Choroid plexus epithelial cell (primary cell): ENCODE data around the gene TMEM141.
"Not testable (repeated sequence)": the region's sequence is repeated elsewhere in the genome, so short reads cannot be mapped to it uniquely, and the experiment has no call there.

Experiments used
- DNase-seq: peaks from one replicate; pipeline ENCODE4 v3.0.0-alpha.2; 2010; ENCODE audit warnings: low read depth
- H3K4me3 ChIP-seq: 2 replicates; pipeline ENCODE4 v1.5.1; 2011; ENCODE audit warnings: low read depth, mild to moderate bottlenecking, control low read depth, low read length, moderate library complexity
- TF ChIP-seq, protein P1 (sequence below): conservative IDR thresholded peaks from 2 replicates; pipeline ENCODE4 v1.5.1; 2011; ENCODE audit warnings: low read depth, mild to moderate bottlenecking, control low read depth, inconsistent platforms, low read length, moderate library complexity

The TMEM141 gene

DNA sequence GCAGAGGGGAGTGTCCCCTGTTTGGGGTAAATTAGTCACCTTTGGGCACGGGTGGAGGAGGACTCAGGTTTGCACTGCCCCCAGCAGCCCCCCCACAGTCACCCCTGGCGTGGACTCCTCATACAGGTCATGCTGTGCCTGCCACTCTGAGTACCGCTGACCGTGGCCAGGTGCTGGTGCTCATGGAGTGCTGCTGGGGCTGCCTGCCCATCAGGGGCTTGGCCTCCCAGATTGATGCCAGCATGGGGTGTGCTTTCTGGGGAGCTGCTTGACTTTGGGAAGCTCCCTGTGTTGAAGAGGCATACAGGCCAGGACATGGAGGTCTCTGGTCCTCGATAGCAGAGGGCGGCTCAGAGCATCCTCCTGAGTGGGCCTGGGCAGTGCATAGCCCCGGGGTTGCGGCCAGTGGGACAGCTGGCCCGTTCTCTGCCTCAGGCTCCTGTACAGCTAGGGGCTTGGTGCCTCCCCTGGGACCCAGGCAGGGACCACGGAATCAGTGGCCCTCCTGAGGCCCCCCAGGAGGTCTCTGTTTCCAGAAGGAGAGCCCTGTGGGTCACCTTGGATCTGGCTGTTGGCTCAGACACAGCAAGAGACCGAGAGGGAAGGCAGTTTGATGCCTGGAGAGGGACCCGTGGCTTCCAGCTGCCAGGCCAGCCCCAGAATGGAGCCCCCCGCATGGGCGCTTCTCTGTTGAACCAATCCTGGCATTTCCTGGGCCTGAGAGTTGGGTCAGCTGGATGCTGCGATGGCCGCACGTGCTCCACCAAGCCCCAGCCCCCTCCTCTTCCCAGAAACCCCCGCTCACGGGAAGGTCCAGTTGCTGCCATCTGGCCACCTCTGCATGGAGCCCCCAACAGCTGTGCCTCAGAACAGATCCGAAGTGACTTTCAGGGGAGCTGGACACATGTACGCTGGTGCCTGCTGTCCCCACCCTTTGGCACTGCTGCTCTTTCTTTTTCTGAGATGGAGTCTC is 45.1 kb downstream of the TMEM141 start:
- H3K4me3 ChIP-seq = no peak overlapping the region
- TF ChIP-seq, protein P1, sequence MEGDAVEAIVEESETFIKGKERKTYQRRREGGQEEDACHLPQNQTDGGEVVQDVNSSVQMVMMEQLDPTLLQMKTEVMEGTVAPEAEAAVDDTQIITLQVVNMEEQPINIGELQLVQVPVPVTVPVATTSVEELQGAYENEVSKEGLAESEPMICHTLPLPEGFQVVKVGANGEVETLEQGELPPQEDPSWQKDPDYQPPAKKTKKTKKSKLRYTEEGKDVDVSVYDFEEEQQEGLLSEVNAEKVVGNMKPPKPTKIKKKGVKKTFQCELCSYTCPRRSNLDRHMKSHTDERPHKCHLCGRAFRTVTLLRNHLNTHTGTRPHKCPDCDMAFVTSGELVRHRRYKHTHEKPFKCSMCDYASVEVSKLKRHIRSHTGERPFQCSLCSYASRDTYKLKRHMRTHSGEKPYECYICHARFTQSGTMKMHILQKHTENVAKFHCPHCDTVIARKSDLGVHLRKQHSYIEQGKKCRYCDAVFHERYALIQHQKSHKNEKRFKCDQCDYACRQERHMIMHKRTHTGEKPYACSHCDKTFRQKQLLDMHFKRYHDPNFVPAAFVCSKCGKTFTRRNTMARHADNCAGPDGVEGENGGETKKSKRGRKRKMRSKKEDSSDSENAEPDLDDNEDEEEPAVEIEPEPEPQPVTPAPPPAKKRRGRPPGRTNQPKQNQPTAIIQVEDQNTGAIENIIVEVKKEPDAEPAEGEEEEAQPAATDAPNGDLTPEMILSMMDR = no peak
- no peak for DNase-seq

DNA sequence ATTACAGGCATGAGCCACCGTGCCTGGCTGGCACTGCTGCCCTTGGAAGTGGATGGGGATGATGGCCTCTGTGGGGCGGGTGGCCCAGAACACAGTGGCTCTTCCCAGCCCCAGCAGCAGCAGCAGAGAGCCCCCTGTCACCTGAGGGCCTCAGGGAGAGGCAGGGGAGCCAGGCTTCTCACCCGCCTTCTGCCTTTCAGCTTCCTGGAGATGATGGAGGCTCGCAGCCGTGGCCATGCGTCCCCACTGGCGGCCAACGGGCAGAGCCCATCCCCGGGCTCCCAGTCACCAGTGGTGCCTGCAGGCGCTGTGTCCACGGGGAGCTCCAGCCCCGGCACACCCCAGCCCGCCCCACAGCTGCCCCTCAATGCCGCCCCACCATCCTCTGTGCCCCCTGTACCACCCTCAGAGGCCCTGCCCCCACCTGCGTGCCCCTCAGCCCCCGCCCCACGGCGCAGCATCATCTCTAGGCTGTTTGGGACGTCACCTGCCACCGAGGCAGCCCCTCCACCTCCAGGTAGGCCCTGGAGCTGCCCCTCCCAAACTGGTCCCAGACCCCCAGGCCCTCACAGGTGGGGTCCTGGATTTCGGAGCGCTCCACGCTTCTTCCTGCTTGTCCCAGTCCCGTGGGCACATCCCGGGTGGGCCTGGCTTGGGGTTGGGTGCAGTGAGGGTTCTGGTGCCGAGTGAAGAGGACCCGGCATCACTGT is 46.2 kb downstream of the TMEM141 start:
- TF ChIP-seq, protein P1 = no peak
- no peak overlapping the region for H3K4me3 ChIP-seq
- no peak for DNase-seq

DNA sequence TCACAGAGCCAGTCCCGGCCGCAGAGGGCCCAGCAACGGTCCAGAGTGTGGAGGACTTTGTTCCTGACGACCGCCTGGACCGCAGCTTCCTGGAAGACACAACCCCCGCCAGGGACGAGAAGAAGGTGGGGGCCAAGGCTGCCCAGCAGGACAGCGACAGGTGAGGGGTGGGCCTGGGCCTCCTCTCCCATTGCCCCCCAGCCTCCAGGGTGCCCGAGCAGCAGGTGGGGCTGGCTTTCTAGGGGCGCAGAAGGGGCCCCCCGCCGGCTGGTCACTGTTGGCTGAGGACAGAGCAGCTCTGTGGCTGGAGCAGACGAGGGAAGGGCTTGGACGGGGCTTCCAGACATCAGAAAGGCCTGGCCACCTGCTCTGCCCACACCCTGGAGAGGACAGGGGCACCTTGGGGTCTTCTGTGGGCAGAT is 46.7 kb downstream of the TMEM141 start:
- H3K4me3 ChIP-seq, DNase-seq: not testable (repeated sequence)

DNA sequence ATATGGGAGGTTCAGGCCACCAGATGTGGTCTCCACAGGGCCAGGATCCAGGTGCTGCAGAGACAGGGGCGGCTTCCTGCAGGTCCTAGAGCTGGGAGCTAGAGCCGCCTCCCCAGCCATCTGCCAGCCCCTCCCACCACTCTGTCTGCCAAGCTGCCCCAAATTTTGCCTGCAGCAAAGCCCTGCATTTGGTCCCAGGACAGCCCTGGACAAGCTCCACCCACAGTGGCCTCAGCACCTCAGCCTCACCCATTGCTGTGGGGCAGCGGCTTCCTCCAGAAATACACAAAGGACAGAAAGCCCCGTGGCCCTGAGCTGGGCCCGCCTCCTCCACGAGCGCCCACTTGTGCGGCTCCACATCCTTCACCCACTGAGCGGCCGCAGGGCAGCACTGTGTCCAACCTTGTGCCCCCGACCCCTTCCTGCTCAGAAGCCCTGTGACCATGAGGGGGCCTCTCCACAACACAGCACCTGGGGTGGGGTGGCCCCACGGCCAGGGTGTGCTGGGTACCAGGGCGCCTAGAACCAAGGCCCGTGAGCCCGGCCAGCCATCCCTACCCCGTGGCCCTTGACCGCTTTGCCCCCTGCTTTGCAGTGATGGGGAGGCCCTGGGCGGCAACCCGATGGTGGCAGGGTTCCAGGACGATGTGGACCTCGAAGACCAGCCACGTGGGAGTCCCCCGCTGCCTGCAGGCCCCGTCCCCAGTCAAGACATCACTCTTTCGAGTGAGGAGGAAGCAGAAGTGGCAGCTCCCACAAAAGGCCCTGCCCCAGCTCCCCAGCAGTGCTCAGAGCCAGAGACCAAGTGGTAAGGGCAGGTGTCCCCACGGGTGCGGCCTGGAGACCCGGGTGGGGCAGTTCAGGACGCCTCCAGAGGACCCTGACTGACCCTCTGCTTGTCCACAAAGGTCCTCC is 47.4 kb downstream of the TMEM141 start:
- H3K4me3 ChIP-seq = no peak overlapping the region
- TF ChIP-seq, protein P1 = no peak
- DNase-seq = no peak

DNA sequence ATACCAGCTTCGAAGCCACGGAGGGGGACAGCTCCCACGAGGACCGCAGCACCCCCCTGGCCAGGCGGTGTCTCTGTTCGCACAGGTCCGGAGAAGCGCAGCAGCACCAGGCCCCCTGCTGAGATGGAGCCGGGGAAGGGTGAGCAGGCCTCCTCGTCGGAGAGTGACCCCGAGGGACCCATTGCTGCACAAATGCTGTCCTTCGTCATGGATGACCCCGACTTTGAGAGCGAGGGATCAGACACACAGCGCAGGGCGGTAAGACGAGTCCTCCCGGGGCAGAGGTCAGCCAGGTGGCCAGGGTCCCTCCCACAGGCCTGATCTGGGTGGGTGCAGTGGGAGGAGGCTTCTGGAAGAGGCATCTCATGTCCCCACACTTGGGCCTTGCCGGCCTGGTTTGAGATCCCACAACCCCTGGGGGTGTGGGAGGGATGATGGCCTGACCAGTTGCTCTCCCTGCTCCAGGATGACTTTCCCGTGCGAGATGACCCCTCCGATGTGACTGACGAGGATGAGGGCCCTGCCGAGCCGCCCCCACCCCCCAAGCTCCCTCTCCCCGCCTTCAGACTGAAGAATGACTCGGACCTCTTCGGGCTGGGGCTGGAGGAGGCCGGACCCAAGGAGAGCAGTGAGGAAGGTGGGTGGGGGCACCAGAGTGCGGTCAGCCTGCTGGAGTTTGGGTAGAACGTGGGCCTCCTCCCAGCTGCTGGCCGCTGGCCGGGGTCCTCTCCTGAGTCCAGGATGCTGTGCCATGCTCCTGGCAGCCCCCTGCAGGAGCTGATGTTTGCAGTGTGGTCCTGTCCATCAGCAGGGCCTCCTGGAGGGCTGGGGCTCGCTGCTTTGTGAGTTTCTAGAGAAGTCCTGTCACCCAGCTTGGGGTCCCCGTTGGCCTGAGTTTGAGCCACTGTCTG is 48.3 kb downstream of the TMEM141 start:
- TF ChIP-seq, protein P1 = no peak
- H3K4me3 ChIP-seq = no peak overlapping the region
- DNase-seq = no peak

DNA sequence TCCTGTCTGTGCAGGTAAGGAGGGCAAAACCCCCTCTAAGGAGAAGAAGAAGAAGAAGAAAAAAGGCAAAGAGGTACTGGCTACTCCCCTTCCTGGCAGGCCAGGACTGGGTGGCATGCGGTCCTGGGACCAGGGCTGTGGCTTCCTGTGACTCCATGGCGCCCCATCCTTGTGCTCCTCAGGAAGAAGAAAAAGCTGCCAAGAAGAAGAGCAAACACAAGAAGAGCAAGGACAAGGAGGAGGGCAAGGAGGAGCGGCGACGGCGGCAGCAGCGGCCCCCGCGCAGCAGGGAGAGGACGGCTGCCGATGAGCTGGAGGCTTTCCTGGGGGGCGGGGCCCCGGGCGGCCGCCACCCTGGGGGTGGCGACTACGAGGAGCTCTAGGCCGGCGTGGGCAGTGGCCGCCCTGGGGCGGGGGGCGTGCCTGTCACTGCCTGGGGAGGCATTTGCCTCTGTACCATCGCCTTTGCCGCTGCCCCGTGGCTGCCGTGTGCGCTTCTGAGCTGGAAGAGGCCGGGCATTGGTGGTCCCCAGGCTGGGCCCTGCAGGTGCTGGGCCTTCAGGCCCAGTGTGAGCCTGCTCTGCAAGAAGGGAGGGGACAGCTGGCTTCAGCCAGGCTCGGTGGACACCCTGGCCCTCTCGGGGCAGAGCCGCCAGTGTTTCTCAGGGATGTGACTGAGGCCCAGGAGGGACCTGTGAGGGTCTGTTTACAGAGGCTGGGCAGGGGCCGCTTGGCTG is 49.2 kb downstream of the TMEM141 start:
- no peak for DNase-seq
- H3K4me3 ChIP-seq = no peak overlapping the region
- TF ChIP-seq, protein P1 = no peak
